Measurements from ENCODE around the gene BCR. TPM values are rescaled to one million over a fixed set of nuclear protein-coding genes. Genes with fewer than 3 reads are reported as not detected.

The BCR gene
- total RNA-seq, 4 donors from 2014 or later: 72.8 to 87.8 (median 79.3) TPM

DNA sequence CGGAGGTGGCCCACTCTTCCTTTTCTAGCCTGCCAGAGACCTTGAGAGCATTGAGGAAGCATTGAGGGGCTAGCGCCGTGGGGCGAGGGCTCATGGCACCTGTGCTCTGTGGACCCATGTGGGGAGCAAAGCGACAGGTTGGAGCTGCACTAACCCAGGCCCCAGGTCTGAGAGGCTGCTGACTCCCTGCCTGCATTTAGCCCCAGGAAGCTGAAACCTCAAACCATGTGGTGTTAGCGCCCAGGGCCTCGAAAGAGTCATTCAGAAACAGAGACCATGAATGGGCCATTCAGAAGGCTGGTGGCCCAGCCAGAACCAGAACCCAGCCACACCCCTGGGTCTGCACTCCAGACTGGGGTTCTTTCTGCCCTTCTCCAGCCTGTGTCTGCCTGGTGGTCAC, 88.6 kb downstream of the BCR start:
- H3K36me3 ChIP-seq: peaks cover 76% of the 10 kb centered on the region
- H3K27ac ChIP-seq: no peak overlapping the region
- H3K4me3 ChIP-seq: no peak overlapping the region
- no peak for DNase-seq (ENCODE audit: low spot score in 2 of 2)
- TF ChIP-seq POLR2AphosphoS5 (IDR thresholded peaks at IDR 0.05): no peak
- TF ChIP-seq EP300 (IDR thresholded peaks at IDR 0.05): no peak
- no peak for TF ChIP-seq CTCF (IDR thresholded peaks at IDR 0.05)
- no peak for TF ChIP-seq POLR2A (IDR thresholded peaks at IDR 0.05)
- H3K9me3 ChIP-seq: no peaks in the 10 kb centered on the region
- no peaks in the 10 kb centered on the region for H3K4me1 ChIP-seq
- WGBS: 97% methylated on average over 5 of the region's 7 CpGs
- H3K27me3 ChIP-seq: no peaks in the 10 kb centered on the region

DNA sequence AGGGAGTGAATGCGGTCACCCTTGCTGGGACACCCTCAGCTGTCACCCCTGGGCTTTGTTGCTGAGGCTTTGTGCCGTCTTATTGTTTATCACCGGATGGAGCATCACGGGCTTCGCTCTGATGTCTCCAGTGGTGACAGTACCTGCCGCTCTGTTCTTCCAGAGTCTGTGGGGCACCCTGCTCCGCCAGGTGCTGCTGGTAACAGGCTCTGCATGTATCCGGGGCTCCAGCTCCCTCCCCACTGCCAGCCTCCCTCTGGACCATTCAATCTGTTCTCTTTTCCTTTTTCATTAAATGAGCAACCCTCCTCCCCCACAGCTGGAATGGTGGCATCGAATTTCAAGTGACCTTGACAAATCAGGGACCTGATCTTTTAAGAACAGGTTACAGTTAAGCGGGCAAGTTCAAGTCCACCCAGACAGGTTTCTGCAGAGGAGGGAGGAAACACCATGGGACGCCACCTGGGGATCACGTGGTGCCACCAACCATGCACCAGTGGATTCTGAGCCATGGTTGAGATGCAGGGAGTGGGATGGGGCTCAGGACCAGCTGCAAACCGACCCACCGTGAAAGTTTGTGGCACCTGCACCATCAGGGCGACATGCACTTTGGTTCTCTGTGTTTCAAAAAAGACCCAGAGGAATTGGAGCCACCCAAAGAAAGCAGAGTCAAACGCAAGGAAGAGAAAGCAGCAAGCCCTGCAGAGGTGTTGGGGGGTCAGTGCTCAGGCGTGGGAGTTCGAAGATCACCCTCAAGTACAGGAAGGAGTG, 89.3 kb downstream of the BCR start:
- Histone ChIP-seq H3K4me1 (no peaks in the 10 kb centered on the region), H3K27me3 (no peaks in the 10 kb centered on the region), H3K4me3 (no peak overlapping the region), H3K9me3 (no peaks in the 10 kb centered on the region), H3K36me3 (peaks cover 76% of the 10 kb centered on the region), H3K27ac (no peak overlapping the region)
- DNase-seq (ENCODE audit: low spot score in 2 of 2): no peak
- TF ChIP-seq POLR2A (IDR thresholded peaks at IDR 0.05) (no peak), POLR2AphosphoS5 (IDR thresholded peaks at IDR 0.05) (no peak), EP300 (IDR thresholded peaks at IDR 0.05) (no peak), CTCF (IDR thresholded peaks at IDR 0.05) (no peak)
- 88% methylated on average over 17 of the region's 18 CpGs for WGBS

- H3K27ac ChIP-seq: no peak overlapping the region
- no peaks in the 10 kb centered on the region for H3K4me1 ChIP-seq
- peaks cover 78% of the 10 kb centered on the region for H3K36me3 ChIP-seq
- no peaks in the 10 kb centered on the region for H3K27me3 ChIP-seq
- TF ChIP-seq POLR2A (IDR thresholded peaks at IDR 0.05) (no peak), EP300 (IDR thresholded peaks at IDR 0.05) (no peak), CTCF (IDR thresholded peaks at IDR 0.05) (no peak), POLR2AphosphoS5 (IDR thresholded peaks at IDR 0.05) (no peak)
- H3K4me3 ChIP-seq: no peak overlapping the region
- no peaks in the 10 kb centered on the region for H3K9me3 ChIP-seq
- WGBS: 69% methylated on average over 8 of the region's 8 CpGs
- no peak for DNase-seq (ENCODE audit: low spot score in 2 of 2)
These were observed 90.0 kb downstream of the BCR start for GRCh38 chr22:23270212-23270733.

GRCh38 chr22:23270798-23271596, 90.7 kb downstream of the BCR start:
- TF ChIP-seq EP300 (IDR thresholded peaks at IDR 0.05) (no peak), CTCF (IDR thresholded peaks at IDR 0.05) (no peak), POLR2A (IDR thresholded peaks at IDR 0.05) (no peak), POLR2AphosphoS5 (IDR thresholded peaks at IDR 0.05) (no peak)
- WGBS: 91% methylated on average over 9 of the region's 12 CpGs
- Histone ChIP-seq H3K36me3 (peaks cover 82% of the 10 kb centered on the region), H3K9me3 (no peaks in the 10 kb centered on the region), H3K27ac (no peak overlapping the region), H3K4me1 (no peaks in the 10 kb centered on the region), H3K4me3 (no peak overlapping the region), H3K27me3 (no peaks in the 10 kb centered on the region)
- DNase-seq (ENCODE audit: low spot score in 2 of 2): no peak

DNA sequence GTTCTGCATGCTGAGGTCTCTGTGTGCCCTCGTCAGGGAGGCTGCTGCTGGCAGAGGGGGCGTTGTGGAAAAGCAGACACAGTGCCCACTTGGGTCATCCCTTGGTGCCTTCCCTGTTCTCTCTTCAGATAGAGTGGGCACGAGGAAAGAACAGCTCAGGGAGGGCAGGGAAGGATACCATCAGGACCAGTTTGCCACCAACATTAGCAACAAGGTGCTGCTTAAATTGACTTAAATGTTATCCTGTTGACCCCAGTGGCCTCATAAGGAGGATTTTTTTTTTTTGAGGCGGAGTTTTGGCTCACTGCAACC, 91.2 kb downstream of the BCR start:
- TF ChIP-seq EP300 (IDR thresholded peaks at IDR 0.05) (no peak), POLR2AphosphoS5 (IDR thresholded peaks at IDR 0.05) (no peak), POLR2A (IDR thresholded peaks at IDR 0.05) (no peak), CTCF (IDR thresholded peaks at IDR 0.05) (no peak)
- Histone ChIP-seq H3K27me3 (no peaks in the 10 kb centered on the region), H3K4me3 (no peak overlapping the region), H3K36me3 (peaks cover 87% of the 10 kb centered on the region), H3K27ac (no peak overlapping the region), H3K9me3 (no peaks in the 10 kb centered on the region), H3K4me1 (no peaks in the 10 kb centered on the region)
- DNase-seq (ENCODE audit: low spot score in 2 of 2): no peak
- 92% methylated on average over 4 of the region's 4 CpGs for WGBS

Data from suprapubic skin (tissue), 4 donors.